ENCODE results near the gene SLC37A1.
A peak's percentile ranks its signal among the peaks of the same experiment; 100 is the strongest.
"Not testable (repeated sequence)": the region's sequence is repeated elsewhere in the genome, so short reads cannot be mapped to it uniquely, and the experiment has no call there.

Gene SLC37A1

GRCh38 chr21:42615924-42616323 is 102.3 kb downstream of the SLC37A1 start:
- no peak for DNase-seq (ENCODE audit: low read depth in 2 of 2)

- peak in 1 of 2 donors; percentile 18 for DNase-seq (ENCODE audit: low read depth in 2 of 2)
These were observed 102.8 kb downstream of the SLC37A1 start for GRCh38 chr21:42616446-42616845.

- DNase-seq (ENCODE audit: low read depth in 2 of 2) = no peak
These were observed 103.3 kb downstream of the SLC37A1 start for GRCh38 chr21:42616941-42617340.

- no peak for DNase-seq (ENCODE audit: low read depth in 2 of 2)
These were observed 103.8 kb downstream of the SLC37A1 start for GRCh38 chr21:42617486-42617885.

GRCh38 chr21:42618707-42619102 is 105.1 kb downstream of the SLC37A1 start:
- DNase-seq (ENCODE audit: low read depth in 2 of 2) = no peak

- DNase-seq (ENCODE audit: low read depth in 2 of 2) = no peak
These were observed 105.5 kb downstream of the SLC37A1 start for GRCh38 chr21:42619166-42619565.

GRCh38 chr21:42619841-42620240 is 106.2 kb downstream of the SLC37A1 start:
- no peak for DNase-seq (ENCODE audit: low read depth in 2 of 2)

- no peak for DNase-seq (ENCODE audit: low read depth in 2 of 2)
These were observed 107.6 kb downstream of the SLC37A1 start for GRCh38 chr21:42621166-42621818.

- no peak for DNase-seq (ENCODE audit: low read depth in 2 of 2)
These were observed 108.1 kb downstream of the SLC37A1 start for GRCh38 chr21:42621819-42622177.

- DNase-seq (ENCODE audit: low read depth in 2 of 2) = no peak
These were observed 108.6 kb downstream of the SLC37A1 start for GRCh38 chr21:42622284-42622683.

GRCh38 chr21:42623694-42624093 is 110.0 kb downstream of the SLC37A1 start:
- DNase-seq (ENCODE audit: low read depth in 2 of 2) = no peak

- DNase-seq (ENCODE audit: low read depth in 2 of 2) = no peak
These were observed 110.6 kb downstream of the SLC37A1 start for GRCh38 chr21:42624095-42624790.

- no peak for DNase-seq (ENCODE audit: low read depth in 2 of 2)
These were observed 111.3 kb downstream of the SLC37A1 start for GRCh38 chr21:42624936-42625335.

- DNase-seq (ENCODE audit: low read depth in 2 of 2) = no peak
These were observed 112.5 kb downstream of the SLC37A1 start for GRCh38 chr21:42626171-42626570.

- no peak for DNase-seq (ENCODE audit: low read depth in 2 of 2)
These were observed 114.1 kb downstream of the SLC37A1 start for GRCh38 chr21:42627527-42628289.

GRCh38 chr21:42628466-42629061 is 114.9 kb downstream of the SLC37A1 start:
- DNase-seq (ENCODE audit: low read depth in 2 of 2) = not testable (repeated sequence)

- DNase-seq (ENCODE audit: low read depth in 2 of 2) = no peak
These were observed 116.4 kb downstream of the SLC37A1 start for GRCh38 chr21:42629933-42630589.

GRCh38 chr21:42630626-42631025 is 117.0 kb downstream of the SLC37A1 start:
- no peak for DNase-seq (ENCODE audit: low read depth in 2 of 2)

All from stimulated activated CD4-positive, alpha-beta T cell treated with anti-CD3 and anti-CD28 coated beads, Interleukin-1b, Interleukin-23, amount 100 ng/mL, for 4 hours (primary cell).